GM18498 (cell line): ENCODE data around the gene RAB1B.

Experiments
- ATAC-seq: cut with Tn5 transposase; IDR thresholded peaks from one replicate; pipeline ENCODE4 v1.9.1; 2021; ENCODE audit warnings: mild to moderate bottlenecking, moderate library complexity; ENCODE audit not compliant: unreplicated experiment

Gene RAB1B

DNA sequence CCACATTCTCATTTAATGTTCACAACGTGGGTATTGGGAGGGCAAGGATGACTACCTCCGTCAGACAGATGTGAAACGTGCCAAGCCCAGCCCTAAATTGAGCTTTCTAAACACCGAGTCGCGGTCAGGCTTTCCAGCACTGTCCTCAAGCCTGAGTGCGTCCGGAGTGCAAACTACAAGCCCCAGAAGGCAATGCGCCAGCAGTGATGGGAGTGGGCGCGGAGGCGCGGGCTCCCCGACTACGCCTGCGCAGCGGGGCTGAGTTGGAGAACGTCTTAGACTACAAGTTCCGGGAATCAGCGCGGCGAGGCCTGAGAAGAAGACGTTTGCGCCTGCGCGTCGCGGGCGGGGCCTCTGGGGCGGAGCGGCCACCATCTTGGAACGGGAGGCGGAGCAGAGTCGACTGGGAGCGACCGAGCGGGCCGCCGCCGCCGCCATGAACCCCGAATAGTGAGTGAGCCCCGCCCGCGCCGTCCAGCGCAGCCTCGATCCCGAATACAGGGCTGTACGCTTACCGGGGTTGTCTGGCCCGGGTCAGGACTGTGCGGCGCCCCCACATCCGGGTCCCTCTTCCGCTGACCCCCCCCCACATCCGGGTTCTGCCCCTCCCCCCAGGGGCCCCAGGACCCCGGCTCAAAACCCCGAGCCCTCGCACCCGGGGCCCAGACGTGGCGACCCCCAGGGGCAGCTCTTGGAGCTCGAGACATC lies at the start of gene RAB1B:
TSS of gene RAB1B (plus strand) at position 396 of the 708 bp plus-strand sequence. CDS start at position 437, 41 bp downstream.
- ATAC-seq = peak; percentile 77

DNA sequence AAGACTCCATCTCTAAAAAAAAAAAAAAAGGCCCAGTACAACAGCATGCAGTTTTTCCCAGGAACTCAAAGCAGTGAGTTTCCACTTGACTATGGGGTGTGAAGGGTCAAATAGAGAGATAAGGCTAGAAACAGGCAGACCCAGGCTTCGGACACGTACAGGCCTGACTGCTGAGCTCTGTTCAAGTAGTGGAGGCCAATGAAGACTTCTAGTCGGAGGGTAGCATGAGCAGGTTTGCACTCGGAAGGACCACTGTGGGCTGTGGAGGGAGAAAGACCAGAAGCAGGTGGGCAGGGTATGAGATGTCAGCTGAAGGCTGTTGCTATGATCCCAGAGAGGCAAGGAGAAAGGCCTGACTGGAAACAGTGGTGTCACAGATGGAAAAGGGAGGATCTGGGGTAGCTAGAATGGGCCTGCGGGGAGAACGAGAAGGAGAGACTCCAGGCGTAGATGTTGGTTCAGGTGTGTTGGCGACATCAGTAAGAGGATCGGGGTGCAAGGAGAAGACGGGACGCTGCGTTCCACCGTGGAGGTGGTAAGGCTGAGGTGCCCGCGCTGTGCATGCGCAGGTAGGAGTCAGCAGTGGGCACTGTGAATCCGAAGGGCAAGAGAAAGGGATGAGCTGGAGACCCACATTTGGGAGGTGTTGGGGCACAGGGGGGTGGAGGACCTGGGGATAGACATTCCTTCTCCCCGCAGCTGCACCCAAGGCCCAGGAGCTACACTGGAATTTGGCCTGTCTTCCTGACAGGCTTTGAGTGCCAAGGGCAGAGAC lies 49.4 kb upstream of the RAB1B start:
- ATAC-seq = no peak

DNA sequence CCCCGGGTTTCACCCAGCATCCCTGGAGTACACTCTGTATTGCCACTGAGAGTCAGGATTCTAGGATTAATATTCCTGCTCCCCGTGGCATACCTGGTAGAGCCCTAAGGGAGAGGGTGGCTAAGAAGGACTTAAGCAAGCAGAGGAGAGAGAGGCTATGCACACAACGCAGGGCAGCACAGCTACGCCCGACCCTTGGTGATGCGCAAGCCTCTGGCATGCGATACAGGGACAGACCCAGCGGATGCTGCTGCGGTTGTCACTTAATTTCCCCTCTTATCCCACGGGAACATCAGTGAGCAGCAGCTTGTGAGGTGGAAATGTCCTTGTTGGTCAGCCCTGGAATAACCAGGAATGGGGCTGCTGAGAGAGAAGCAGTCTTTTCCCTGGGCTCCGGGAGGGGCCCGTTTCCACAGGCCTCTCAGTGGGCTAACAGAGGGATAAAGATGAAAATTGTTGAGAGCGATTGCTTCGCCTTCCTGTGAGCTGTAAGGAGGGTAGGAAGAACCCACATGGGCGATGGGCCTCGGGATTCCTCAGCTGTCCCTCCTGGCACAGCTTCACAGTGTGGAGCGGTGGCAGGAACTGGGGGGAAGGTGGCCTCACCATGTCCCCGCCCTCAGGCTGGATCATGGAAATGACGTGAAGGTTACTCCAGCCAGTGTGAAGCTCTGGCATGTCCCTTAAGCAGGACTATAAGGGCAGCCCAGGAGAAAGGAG lies 48.4 kb upstream of the RAB1B start:
- no peak for ATAC-seq

DNA sequence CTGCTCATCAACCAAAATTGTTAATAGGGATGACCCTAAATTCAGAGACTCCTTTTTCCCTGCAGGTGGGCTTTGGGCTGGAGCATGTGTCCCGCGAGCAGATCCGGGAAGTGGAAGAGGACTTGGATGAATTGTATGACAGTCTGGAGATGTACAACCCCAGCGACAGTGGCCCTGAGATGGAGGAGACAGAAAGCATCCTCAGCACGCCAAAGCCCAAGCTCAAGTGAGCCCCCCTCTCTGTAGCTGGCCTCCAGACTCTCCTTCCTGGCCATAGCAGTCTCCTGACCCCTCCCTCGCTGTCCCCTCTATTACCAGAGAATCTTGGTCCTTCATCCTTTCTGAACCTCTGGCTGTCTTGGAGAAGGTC lies 47.9 kb upstream of the RAB1B start:
- no peak for ATAC-seq

DNA sequence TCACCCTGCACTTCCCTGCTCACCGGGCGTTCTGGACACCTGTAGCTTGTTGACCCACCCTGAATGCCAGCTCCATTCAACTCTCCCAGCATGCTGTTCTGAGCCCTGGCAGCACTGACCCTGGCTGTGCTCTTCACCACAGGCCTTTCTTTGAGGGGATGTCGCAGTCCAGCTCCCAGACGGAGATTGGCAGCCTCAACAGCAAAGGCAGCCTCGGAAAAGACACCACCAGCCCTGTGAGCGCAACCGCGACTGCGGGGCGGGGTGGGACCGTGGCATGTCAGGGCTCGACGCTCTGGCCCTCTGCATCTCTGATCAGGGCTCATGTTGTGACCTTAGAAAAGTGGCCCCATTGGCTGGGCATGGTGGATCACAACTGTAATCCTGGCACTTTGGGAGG lies 47.4 kb upstream of the RAB1B start:
- ATAC-seq = no peak

DNA sequence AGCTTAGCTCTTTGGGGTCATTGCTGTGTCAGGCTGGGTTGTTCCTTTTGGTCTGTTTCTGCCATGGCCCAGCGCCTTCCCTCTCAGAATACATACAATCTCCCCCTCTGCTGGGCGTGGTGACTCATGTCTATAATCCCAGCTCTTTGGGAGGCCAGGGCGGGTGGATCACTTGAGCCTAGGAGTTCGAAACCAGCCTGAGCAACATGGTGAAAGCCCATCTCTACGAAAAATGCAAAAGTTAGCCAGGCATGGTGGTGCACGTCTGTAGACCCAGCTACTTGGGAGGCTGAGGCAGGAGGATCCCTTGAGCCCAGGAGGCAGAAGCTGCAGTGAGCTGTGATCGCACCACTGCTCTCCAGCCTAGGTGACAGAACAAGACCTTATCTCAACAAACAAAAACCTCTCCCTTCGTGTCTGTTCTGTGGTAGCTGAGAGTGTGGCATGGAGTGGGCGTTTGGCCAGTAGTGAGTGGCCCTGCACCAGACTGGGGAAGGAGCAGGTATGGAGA lies 46.7 kb upstream of the RAB1B start:
- peak; percentile 8 for ATAC-seq

DNA sequence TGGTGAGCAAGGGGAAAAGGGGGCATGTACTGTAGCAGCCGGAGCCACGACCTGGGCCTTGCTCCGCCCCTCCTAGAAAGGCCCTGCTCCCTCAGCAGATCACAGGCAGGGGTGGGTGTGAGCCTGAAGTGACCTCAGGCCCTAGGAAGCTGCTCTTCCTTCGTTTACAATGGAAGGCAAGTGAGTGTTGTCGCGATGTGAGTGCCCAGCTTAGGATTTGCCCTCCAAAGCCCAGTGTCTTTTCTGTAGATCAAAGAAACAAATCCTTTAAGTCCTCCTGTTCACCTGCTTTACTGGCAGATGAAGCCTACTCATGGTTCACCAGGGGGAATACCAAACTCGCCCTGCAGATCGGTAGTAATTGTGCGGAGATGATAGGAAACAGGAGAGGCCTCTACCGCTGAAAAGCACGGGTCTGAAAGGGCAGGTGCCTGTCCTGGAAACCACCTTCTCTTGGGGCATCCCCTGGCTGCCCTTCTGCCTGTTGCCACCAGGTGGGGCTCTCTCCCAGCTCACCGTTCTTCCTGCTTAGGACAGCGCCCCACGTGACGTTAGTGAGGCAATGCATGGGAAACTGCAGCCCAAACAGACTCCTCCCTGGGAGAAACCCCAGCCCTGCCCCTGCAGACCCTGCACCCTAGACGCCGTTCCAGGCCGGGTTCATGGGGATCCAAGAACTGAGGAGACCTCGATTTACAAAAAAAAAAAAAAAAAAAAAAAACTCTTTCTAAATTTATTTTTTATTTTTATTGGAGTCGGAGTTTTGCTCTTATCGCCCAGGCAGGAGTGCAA lies 45.9 kb upstream of the RAB1B start:
- ATAC-seq = peak; percentile 86

DNA sequence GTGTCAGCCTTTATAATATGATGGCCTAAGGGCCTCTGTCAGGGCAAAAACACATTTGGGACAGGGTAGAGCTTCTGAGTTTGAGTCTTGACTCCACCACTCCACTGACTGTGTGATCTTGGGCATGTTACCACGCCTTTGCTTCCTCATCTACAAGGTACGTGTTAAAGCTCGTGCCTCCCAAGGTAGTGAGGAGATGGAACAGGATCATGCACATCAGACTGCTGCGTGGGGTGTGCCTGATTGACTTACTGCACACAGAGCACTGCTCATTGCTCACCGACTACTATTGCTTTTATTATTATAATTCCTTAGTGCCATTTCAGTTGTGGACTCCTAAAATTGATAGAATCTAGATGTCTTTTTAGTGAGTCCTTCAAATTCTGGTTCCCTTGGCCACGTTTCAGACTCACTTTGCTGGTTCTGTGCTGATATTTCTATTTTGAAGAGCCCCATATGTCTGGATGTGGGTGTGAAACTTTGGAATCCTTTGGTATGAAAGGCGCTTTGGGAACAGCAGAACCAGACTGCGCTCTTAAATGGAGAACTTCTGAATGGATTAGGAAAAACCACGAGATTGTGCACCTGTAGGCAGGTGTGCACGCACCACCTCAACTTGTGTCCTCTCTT lies 44.1 kb upstream of the RAB1B start:
- no peak for ATAC-seq

DNA sequence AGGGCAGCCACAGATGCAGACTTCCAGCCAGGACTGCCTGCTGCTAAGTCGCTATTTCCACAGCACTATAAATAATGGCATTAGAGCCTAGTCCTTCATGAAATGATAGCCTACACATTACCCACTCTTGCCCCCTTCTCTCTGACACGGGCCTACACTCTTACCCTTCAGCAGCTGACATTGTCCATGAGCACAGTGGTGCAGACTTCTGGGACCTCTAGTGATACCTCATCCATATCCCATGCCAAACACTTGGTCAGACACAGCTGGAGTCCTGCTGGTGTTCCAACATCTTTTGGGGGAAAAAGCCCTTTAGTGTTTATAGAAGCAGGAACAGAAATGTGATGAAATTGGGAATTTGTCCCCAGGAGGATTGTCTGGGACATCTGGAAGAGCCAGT lies 43.4 kb upstream of the RAB1B start:
- no peak for ATAC-seq

DNA sequence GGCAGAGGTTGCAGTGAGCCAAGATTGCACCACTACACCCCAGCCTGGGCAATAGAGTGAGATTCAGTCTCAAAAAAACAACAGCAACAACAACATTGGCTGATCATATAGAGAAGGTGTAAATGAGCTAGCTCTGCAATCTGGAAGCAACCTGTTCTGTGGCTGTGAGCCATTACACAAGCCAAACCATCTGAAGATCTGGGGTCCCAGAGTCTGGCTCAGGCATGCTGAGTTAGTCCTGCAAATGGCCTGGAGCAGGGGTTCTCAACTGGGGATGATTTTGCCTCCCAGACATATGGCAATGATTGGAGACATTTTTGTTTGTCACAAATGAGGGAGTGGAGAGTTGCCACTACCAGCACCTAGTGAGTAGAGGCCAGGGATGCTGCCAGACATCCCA lies 42.3 kb upstream of the RAB1B start:
- ATAC-seq = no peak

DNA sequence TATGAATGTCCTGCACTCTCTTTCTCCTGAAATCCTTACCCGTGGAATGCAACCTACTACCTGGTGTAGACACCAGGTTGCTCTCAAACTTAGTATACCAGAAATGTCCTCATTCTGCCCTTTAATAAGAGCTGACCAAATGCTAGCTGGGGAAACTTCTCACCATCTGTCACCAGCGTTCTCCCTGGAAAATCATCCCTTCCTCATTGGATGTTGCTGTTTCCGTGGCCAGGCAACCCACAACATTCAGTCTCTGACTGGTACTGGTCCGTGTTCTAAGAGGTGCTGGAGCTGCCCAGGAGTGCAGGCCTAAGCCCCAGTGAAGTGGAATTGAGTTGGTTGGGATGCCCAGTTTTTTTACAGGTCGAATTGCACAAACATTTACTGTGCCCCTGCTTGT lies 40.7 kb upstream of the RAB1B start:
- ATAC-seq = no peak

DNA sequence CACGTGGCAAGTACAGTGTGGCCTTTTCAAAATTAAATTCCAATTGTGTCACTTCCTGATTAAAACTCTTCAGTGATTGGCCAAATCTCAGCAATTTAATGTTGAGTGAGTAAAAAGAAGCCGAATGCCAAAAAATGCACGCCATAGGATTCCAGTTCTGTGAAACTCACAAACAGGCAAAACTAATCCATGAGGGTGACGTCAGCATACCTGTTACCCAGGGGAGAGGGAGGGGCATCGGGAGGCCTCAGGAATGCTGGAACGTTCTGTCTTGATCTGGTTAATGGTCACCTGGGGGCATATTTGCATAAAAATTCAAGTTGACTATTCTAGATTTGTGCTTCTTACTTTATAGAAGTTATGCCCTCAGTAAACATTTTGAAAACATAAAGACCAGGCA lies 39.9 kb upstream of the RAB1B start:
- ATAC-seq = no peak

DNA sequence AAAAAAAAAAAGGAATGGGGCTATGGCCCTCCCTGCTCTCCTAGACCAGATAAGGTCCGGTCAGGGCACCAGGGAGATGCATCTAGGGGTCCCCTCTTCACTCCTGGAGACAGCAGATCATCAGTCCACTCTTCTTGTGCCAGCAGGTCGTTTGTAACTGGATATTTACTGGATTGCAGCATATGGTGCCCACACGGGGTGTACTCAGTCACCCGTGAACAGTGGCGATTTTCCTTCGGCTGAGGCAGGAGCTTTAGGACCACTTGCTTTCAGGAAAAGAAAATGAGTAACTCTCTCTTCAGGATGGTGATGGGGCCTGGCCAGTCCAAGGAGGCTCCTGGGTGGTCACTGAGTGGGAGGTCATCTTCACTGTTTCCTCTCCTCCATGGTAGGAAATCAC lies 38.3 kb upstream of the RAB1B start:
- no peak for ATAC-seq

DNA sequence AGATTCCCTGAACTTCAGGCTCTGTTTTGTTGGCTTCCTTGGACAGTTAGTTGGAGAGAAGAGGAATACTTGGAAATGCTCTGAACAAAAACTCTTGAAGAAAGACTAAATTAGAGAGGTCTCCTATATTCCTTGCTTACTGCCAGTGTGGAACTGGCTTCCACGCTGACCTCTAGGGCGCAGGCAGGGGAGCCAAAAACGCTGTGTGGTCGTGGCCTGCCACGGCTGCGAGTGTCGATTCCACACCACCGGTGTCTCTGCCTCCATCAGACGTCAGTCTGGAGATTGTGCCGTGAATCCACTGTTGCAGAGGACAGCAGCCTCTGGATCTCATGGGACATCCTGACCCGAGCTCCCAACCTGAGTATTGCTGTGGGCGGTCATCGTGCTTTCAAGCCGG lies 37.5 kb upstream of the RAB1B start:
- no peak for ATAC-seq

DNA sequence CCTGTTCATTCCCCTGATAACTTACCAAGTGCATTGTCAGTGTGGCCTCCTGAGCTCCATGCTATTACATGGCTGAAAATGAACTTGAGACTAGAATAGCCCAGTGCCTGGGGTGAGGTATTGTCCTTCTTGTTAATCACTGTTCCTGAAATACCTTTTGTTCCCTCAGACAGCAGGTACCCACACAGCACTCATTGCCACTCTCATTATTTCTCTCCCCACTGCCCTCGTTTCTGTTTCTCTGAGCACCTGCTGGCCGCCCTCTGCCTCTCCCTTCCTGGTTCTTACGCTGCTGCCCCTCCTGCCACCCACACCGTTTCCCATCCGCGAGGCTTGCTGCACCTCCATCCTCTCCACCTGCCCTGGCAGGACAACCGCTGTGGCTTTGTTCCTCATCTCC lies 36.9 kb upstream of the RAB1B start:
- ATAC-seq = no peak

DNA sequence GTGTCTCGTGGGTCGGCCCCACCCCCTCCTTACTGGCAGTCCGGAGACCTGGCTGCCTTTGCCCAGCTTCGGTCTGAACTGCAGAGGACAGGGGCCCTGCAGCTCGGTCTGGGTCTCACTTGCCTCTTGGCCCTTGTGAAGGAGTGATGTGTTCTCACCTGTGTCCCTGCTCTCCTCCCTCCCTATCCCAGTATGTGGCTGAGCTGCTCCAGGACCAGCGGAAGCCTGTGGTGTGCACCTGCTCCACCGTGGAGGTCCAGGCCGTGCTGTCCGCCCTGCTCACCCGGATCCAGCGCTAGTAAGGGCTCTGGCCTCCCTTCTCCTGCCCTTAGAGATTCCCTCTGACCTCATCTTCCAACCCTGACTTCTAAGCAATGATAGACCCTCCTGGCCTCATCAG lies 35.7 kb upstream of the RAB1B start:
- no peak for ATAC-seq

DNA sequence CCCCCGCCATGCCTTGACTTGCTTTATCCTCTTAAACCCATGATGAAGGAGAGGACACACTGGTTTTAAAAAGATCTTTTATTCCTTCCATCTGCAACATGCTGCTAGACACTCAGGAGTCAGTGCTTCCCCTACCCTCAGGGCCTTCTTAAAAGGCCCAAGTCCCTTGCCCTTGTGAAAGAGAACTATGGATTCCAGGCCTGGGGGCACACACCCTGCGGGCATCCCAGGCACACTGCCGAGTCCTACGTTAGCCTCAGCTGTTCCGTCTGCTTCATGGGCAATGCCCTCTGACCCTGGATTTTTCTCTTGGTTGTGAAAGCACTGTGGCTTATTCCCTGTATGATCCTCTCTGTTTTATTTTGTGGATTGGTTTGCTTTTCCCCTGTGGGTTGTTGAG lies 35.1 kb upstream of the RAB1B start:
- no peak for ATAC-seq

DNA sequence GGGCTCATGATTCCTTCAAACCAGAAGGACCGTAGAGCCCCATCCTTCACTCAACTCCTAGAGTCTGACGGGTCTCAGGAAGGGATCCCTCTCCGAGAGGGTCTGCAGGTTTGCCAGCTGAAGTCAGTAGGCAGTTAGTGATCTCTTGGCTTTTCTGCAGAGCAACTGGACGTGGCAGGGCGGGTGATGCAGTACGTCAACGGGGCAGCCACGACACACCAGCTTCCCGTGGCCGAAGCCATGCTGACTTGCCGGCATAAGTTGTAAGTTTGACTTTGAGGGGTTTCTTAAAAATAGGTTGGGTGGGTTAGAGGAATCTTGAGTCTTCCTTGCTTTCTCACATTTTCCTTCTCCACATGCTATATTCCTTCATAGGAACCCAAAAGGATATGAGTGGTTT lies 33.3 kb upstream of the RAB1B start:
- ATAC-seq = no peak

DNA sequence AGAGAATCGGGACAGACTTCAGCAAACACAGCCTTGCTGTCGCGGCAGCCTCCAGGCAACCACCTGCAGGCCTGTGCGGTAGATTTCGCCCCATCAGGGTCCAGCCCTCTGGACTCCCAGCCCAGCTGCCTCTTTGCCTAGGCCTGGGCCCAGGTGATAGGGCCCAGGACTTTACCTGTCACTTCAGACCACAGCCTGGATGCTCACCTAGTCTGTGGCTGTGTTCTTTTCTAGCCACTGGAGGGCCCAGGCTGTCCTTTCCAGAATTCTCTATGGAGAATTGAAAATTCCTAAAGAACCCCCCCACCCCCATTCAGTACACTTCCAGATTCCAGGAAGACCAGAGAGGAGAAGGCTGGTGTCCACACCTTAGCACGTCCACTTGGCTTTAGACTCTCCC lies 30.6 kb upstream of the RAB1B start:
- ATAC-seq = no peak

DNA sequence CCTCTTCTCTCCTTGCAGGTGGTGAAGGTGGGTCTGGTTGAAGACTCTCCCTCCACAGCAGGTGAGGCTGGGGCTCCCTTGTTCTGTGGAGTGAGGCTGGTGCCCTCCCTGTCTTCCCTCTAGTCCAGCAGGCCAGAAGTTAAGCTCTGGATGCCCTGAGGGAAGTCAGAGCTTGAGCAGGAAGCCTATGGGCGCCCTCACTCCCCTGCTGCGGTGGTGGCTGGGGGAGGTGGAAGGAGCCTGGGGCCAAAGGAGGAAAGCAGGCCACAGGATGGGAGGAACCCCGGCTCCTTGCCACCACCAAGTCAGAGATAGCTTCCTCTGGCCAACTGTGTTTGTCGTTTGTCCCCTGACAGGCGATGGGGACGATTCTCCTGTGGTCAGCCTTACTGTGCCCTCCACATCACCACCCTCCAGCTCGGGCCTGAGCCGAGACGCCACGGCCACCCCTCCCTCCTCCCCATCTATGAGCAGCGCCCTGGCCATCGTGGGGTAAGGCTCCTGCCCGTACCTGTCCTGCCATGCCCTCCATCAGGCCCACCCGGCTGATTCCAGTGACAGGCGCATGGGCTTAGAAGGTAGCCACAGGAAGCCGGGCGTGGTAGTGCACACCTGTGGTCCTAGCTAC lies 29.5 kb upstream of the RAB1B start:
- ATAC-seq = no peak
